ENCODE data around the gene PPP1R14C.

DNA sequence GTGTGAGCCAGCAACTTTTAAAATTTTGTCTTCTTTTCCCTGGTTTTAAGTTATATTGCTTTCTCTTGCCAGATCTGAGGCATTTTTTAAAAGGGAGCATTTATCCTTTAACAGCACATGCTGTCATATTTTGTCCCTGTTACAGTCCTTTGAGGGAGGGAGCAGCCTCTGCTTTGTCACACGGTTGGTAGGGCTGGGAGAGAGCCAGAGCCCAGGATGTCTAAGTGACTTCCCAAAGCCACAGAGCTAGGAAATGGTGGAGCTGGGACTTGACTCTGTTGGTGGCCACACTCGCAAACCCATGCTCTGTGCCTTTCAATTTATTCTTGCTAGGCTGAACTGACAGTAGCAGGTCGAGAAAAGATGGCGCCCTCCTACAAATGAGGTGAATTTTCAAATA lies 145.6 kb downstream of the PPP1R14C start:
- TF ChIP-seq POLR2AphosphoS5 (IDR thresholded peaks at IDR 0.05) (no peak), POLR2A (IDR thresholded peaks at IDR 0.05) (no peak), EP300 (IDR thresholded peaks at IDR 0.05) (no peak)
- TF ChIP-seq, protein P1, sequence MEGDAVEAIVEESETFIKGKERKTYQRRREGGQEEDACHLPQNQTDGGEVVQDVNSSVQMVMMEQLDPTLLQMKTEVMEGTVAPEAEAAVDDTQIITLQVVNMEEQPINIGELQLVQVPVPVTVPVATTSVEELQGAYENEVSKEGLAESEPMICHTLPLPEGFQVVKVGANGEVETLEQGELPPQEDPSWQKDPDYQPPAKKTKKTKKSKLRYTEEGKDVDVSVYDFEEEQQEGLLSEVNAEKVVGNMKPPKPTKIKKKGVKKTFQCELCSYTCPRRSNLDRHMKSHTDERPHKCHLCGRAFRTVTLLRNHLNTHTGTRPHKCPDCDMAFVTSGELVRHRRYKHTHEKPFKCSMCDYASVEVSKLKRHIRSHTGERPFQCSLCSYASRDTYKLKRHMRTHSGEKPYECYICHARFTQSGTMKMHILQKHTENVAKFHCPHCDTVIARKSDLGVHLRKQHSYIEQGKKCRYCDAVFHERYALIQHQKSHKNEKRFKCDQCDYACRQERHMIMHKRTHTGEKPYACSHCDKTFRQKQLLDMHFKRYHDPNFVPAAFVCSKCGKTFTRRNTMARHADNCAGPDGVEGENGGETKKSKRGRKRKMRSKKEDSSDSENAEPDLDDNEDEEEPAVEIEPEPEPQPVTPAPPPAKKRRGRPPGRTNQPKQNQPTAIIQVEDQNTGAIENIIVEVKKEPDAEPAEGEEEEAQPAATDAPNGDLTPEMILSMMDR (IDR thresholded peaks at IDR 0.05): no peak
